HG03575 (cell line): ENCODE data around the gene ANO1.

Source experiments
- ATAC-seq: cut with Tn5 transposase; IDR thresholded peaks from one replicate; pipeline ENCODE4 v1.9.1; 2021; ENCODE audit not compliant: unreplicated experiment, insufficient number of reproducible peaks, low FRiP score; ENCODE audit errors: extremely low read depth

Gene ANO1

DNA sequence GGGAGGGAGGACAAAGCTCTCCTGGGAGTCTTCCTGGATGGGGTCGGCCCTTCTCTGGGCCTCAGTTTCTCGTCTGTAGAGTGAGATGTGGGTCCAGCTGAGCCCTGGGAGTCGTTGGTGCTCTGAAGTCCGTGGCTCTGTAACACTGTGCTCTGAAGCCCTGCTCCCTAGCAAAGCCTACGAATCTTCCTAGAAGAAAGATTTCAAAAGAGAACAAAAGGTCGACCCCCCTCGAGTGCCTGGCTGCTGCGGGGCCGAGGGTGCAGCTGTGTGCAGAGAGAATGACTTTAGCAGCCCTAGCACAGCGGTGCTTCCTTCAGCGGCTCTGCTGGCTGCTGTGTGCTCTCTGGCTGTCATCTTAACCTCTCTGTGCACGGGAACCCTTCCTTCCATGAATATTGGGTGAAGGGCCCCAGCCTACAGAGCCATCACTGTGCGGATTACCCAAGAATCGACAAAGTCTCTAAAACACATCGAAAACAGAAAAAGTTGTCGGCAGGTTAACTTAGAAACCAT, 10.7 kb downstream of the ANO1 start:
- no peak for ATAC-seq

DNA sequence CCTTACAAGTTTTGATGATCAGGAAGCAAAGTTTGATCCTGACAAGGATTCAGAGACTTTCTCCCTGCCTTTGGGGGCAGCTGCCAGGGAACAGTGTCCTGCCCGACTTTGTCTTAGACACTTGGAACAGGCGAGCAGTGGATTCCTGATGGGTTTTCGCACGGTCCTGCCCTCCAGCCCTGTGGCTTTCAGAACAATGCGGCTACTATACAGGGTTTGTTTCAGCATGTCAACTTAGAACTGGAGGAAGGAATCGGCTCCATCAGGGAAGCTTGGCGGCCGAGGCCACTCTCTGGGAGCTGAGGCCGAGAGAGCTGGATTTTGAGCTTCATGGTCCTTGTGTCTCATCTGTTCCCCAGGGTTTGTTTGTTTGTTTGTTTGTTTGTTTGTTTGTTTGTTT, 11.5 kb downstream of the ANO1 start:
- ATAC-seq, result no peak

GRCh38 chr11:70090961-70091381, 12.9 kb downstream of the ANO1 start:
- ATAC-seq, result no peak

- no peak for ATAC-seq
Measured at GRCh38 chr11:70091638-70092037, 13.5 kb downstream of the ANO1 start.

GRCh38 chr11:70092959-70093715, 15.0 kb downstream of the ANO1 start:
- ATAC-seq, result no peak

DNA sequence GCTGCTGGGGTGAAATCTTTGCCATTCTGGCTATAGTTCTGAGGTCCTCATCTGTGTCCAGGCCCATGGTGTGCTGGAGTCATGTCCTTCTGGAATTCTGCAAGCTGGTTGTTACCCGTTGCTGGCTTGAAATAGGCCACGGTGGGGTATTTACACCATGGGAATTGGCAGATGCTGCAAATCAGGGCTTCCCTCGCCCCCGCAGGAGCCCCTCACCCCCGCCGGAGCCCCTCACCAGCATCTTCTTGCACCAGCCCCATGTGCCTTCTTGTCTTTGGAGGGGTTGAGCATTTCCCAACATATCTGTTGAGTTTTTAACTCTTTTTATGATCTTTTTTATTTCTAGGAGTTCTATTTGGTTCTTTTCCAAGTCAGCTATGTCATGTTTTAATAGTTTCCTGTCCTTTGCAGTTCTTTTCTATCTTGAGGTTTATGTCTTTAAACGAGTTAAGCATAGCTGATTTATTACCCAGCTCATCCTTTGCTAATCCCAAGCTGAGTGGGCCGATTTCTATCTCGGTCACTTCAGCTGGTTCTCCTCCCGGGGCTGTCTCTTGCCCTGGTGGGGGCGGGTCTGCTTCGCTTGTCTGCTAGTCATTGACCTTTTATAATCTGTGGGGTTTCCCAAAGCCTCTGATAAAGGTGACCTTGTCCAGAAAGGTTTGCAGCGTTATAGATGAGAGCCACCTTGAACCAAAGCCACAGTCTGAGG, 17.6 kb downstream of the ANO1 start:
- ATAC-seq, result no peak

- ATAC-seq, result no peak
Measured at GRCh38 chr11:70097783-70098563, 19.9 kb downstream of the ANO1 start.

GRCh38 chr11:70098936-70099335, 20.8 kb downstream of the ANO1 start:
- ATAC-seq, result no peak

DNA sequence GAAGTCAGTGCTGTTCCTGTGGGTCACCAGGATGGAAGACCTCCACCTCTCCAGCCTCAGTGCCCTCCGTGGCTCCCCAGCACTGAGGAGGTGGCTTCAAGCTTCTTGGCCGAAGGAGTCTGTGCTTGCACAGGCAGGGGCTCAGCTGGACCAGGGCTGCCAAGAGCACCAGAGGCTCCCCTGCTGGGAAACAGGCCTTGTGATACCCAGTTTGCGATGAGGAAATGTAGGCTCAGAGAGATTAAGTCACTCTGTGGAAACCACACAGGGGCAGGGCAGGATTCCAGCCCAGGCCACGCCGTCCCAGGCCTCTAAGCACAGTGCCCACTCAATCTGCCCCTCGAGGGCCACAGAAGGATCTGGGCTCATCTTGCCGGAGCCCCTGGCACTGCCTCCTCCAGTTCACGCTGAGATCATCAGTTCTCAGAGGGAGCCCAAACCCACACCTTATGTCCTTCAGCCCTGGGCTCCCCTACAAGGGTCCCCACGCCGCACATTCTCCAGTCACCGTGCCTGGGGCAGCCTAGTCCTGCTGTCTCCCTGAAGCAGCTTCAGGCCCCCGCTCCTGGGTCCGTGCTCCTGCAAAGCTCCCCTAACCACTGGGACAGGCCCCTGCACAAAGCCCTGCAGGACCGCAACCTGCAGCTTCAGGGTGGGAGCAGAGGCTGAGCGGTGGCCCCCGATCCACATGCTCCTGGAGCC, 21.6 kb downstream of the ANO1 start:
- ATAC-seq, result no peak

GRCh38 chr11:70100280-70100603, 22.1 kb downstream of the ANO1 start:
- ATAC-seq, result no peak

GRCh38 chr11:70100791-70101190, 22.7 kb downstream of the ANO1 start:
- ATAC-seq, result no peak

DNA sequence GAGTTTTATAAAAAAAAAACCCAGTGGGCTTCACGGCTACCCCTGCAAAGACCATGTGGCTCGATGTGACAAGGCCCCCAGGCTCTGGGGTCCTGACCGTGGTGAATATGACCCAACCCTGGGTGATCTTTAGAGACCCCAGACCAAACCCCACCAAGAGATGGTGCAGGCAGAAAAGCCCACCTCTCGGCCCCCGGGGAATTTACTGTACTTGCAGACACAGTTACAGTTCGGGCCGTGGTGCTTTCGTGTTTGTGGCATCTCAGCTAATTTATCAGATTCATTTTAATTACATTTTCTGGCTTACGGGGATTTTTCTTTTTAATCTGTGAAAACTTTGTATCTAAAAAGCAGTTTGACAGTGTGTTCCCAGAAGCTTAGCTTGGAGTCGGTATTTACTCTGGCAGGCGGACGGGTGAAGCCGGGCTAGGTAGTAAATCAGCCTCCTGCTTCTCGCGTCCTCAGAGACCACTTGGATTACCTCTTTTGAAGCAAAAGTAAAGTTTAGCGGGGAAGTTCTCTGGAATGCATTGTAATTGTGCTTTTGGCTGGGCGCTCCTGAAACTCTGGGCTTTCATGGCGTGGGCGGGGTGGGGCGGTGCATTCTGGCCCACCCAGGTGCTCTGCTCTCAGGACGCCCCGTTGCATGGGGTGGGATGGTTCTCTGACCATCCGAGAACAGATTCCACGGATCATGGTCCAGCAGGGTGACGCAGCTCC, 25.3 kb downstream of the ANO1 start:
- no peak for ATAC-seq

GRCh38 chr11:70104419-70104818, 26.3 kb downstream of the ANO1 start:
- ATAC-seq, result no peak

DNA sequence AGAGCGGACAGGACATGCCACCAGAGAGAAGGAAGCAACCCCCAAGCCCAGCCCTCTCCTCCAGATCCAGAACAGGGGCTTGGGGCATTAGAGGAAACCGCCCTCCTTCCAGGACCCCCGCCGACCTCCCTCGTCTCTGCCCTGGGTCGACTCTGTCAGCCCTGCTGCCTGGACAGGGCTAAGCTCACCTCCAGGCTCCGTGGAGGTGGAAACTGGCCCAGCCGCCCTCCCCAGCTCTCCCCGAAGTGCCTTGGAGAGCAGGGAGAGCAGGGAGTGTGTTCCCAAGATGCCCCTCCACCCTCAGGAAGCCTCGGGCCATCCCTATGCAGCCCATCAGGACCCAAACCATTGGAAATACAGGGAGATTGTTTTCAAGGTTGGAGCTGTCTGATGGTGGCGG, 26.8 kb downstream of the ANO1 start:
- no peak for ATAC-seq

DNA sequence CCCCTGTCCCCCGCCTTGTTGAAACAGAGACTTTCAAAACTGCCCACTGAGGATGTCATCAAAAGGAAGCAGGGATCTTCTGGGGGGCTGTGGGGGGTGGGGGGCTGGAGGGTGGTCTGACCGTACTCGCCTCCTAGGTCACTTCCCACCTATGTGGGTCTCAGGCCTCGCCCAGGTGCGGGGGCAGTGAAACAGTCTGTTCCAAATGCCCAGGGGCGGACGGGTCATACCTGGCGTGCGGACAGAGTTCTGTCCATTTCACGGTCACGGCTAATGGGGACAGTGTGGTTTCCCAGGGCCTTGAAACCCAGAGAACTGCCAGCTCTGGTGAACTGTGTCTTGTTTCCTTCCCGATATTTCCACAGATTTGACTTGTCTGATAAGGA, 27.2 kb downstream of the ANO1 start:
- no peak for ATAC-seq

- ATAC-seq, result no peak
Measured at GRCh38 chr11:70105755-70106571, 27.8 kb downstream of the ANO1 start.

GRCh38 chr11:70106757-70107156, 28.6 kb downstream of the ANO1 start:
- ATAC-seq, result no peak

DNA sequence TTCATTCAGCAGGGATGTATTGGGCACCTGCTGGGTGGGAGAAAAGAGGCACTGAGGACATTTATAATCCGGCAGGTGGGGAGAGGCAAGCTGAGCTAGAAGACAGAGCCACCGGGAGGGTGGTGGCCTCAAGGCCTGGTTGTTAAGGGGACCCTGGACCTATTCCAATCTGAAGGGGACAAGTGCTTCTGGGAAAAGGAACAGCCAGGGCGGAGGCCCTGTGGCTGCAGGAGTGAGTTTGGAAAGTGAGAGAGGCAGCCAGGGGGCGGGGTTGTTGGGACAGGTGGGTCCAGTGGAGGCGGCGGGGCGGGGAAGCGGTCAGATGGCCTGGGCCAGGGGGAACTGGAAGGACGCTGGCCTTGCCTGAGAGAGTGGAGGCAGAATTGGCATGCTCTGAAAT, 29.1 kb downstream of the ANO1 start:
- ATAC-seq, result no peak
